ENCODE results near the gene POTEI.
"Not testable (repeated sequence)": the region's sequence is repeated elsewhere in the genome, so short reads cannot be mapped to it uniquely, and the experiment has no call there.

The POTEI gene

DNA sequence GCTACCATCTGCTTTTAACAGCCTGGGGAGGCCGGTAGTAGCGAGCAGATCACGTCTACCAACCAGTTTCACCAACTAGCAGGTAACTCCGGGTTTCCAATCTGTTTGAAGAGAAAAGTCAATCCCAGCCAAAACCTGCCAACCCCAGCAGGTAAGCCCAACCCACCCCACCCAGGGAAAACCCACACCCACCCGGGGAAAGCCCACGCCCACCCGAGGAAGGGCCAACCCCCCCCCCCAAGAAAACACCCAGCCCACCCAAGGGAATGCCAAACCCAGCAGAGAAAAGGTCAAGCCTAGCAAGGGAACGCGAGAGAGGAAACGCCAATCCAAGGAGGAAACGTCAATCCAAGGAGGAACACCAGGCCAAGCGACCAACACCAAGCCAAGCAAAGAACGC lies at the start of gene POTEI:
Gene POTEI, minus strand, starts transcription at position 101 of the 400 bp plus-strand sequence. Its CDS starts 93 bp downstream, at position 8.
- DNase-seq, result not testable (repeated sequence)

DNA sequence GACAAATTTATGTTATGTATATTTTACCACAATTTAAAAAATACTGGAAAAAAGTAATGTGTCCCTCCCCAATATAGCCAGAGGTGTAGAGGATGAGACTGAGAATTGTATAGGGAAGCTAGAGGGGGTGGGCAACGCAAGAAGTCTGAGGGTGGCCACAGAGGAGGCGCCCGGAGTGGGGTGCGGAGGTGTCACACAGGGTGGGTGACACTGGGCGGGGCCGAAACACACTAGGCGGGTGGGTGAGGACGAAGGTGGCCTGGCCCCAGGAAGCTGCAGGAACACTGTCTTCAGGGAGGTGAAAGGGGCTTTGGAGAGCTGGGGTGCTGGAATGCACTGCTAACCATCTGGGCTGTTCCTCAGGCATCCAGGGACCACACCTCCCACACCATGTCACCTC lies 47.3 kb upstream of the POTEI start:
- DNase-seq, result not testable (repeated sequence)

DNA sequence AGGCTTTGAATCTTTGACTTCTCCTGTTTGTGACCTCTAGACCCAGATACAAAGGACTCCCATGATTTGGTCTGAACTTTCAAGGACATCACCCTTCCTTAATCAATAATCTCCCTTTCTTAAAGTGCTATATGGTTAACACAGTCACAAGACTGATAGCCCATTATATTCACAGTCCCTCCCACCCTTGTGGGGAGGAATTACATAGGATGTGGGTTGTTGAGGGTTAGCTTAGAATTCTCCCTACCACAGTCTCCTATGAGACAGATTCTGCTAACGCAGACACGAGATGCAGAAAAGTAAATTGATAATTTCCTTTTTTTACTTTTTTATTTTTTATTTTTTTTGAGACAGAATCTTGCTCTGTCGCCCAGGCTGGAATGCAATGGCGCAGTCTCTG lies 45.0 kb upstream of the POTEI start:
- not testable (repeated sequence) for DNase-seq

DNA sequence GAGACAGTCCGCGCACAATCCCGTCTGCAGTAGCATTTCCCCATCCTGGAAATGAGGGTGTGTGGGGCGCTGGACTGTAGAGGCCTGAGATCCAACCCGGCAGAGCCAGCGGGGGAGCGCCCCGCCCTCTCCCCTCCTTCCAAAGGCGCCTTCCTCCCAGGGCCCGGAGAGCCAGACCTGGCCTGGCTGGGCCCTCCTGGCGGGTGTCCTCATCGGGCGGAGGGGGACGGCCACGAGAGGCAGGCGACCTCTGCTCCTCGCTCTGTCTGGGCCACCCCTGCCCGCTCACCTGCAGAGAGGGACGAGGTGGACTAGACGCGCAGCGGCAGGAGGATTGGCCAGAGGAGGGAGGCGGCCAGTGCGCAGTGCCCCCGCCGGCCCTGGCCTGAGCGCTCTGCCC lies 40.3 kb upstream of the POTEI start:
- DNase-seq, result not testable (repeated sequence)

DNA sequence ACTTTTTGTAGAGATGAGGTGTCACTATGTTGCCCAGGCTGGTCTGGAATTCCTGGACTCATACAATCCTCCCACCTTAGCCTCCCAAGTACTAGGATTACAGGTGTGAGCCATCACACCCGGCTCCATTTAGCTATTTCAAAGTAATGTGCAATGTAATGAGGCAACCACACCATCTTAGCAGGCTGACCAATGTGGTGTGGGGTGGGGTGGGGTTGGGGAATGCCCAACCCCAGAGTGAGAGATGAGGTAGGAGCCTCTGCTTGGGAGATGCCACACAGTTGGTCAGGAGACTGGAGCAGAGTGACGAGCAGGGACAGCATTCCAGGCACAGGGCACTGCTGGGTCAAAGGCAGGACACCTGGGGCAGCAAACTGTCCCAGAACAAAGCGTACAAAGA lies 39.3 kb upstream of the POTEI start:
- DNase-seq, result not testable (repeated sequence)

DNA sequence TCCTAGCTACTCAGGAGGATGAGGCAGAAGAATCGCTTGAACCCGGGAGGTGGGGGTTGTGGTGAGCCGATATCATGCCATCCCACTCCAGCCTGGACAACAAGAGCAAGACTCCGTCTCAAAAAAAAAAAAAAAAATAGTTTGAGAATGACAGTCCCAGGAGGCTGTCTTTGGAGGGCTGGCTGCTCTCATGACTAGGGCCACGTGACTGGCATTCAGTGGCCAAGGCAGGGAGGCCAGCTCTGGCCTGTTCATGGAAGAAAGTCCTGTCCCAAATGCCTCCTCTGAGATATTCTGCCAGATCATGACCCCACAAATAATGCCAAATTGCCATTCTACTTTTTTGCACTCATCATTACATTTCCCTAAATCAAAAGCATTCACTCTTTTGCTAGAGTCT lies 35.9 kb upstream of the POTEI start:
- not testable (repeated sequence) for DNase-seq

DNA sequence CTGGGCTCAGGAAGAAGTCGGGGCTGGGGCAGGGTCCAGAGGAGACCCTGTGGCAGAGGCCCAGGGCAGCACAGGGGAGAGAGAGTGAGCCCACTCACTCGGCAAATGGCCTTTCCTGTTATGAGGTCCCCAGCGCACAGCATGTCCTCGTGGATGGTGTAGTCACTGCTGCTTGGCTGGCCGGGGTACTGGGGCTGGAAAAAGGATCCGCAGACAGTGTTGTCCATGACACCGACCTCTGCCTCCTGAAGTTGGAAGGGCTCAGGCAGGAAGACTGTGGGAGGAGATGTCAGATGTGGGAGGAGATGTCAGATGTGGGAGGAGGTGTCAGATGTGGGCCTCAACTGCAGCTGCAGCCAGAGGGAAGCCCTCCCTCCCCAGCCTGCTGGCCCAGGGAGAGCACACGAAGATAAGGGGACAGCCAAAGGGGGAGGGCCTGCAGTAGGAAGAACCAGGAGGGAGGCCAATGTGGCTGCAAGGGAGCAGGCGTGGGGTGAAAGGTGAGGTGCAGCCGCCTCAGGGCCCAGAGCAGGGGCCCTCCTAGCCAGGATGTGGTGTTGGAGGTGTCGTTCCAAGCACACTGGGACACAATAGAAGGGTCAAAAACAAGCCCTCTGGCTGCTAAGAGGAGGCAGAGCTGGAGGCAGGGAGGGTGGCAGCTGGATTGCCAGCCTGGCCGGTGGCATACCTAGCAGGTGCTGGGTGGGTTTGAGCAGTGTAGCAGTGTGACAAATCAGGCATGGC lies 34.8 kb upstream of the POTEI start:
- not testable (repeated sequence) for DNase-seq

DNA sequence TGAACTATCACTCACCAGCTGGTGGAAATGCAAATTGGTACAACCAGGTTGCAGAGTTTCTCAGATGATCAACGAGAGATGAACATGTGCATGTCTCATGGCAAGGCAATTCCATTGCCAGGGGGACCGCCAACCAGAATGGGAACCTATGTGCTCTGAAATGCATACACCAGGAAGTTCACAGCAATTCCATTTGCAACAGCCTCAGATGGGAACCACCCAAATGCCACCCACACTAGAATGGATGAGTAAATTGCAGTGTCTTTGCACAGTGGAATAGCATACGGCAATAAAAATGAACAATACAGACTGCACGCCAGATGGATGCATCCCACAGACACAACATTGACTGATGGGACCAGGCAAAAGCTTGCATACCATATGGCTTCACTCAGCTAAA lies 33.7 kb upstream of the POTEI start:
- not testable (repeated sequence) for DNase-seq

DNA sequence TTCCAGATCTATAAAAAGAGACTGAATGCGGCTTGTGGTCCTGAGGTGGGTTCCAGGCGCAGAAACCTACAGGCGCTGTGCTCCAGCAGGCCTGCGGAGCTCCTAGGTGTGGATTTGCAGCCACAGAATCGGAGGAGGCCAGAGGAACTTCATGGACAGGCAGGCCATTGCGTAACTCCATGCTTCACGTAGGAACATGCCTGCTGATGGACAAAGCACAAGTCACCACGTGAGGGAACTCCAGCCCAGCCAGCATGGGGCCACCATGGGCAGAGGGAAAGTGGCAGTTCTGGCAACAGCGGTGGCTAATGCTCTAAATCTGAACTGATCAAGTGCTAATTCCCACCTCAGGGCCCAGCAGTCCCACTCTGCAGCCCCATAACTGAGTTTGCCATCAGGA lies 29.1 kb upstream of the POTEI start:
- not testable (repeated sequence) for DNase-seq

DNA sequence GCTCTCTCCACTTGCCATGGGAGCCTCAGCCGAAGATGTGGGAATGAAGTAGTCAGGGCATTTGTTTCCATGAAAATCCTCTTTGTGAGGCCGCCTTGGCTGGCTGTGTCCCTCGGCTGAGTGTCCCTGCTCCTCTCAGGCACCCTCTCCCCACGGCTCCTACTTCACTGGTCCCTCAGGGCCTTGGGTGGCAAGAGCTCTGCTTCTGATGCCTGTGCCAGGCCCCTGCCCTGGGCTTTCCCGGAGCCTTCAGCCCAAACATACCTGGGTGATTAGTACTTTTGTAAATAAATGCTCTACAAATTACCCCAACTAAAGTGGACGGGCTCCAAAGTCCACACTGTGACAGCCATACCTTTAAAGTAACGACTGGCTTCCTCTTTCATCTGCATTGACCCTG lies 27.5 kb upstream of the POTEI start:
- not testable (repeated sequence) for DNase-seq

DNA sequence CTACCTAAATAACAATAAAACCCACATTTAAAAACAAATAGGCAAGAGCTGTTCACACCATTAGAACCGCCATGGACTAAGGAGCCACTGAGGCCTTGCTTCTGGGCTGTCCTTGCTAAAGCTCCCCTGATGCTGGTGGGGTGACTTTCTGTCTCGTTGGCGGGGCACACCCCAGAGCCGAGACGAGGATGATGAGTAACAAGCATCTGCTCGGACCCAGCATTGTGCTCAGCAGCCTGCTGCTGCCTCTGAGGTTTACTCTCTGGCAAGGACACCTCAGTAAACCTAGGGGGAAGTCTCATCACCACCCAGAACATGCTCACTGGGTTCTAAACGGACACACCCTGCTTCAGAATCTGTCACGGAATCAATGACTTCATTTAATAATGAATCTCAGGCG lies 22.5 kb upstream of the POTEI start:
- not testable (repeated sequence) for DNase-seq

DNA sequence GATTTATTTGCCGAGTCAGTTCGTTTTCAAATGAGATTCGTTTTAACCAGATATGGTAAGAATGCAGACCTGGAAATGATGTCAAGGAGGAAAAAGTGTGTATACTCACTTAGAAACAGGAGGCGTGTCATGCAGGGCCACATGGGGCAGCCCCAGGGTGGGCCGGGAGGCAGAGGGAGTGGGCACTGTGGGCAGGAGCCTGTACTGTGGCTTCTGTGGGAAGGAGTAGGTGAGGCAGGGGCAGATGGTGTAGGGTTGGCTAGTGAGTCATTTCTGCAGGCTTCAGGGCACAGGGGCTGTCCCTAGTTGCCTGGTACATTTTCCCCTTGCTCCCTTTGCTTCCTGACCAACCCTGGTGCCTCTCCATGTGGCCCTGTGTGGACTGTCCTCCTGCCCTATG lies 22.1 kb upstream of the POTEI start:
- not testable (repeated sequence) for DNase-seq

DNA sequence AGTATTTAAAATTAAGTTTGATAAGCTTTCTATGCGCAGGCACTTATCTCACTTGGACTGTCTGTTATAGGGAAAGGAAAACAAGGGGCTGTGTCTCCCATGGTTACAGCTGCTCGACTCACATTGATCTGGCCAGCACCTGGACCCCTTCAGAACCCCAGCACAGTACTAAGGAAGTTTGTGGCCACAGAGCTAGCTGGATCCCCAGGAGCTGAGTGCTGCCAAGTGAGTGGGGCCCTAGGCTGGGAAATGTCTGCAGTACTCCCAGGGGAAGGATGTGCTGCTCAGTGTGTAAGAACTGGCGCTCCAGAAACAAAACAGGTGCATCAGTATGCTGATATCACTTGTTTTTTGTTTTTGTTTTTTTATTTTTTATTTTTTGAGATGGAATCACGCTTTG lies 21.1 kb upstream of the POTEI start:
- not testable (repeated sequence) for DNase-seq

DNA sequence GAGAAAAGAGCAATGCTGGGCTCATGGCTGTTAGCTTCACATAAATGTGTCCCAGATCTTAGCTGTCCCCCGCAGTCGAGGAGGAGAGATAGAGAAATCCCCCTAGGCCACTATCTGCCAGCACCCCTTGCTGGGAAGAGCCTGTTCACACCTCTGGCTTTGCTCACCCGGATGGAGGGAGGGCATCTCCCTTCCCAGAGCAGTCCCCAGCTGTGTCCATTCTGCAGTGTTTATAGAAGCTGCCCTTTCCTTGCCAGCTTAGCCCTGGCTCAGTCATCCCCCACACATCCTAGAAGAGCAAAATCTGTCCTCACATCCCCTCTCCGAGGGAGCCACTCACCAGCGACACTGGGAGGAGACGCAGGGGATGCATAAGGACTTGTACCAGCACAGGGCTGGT lies 20.4 kb upstream of the POTEI start:
- DNase-seq, result not testable (repeated sequence)

DNA sequence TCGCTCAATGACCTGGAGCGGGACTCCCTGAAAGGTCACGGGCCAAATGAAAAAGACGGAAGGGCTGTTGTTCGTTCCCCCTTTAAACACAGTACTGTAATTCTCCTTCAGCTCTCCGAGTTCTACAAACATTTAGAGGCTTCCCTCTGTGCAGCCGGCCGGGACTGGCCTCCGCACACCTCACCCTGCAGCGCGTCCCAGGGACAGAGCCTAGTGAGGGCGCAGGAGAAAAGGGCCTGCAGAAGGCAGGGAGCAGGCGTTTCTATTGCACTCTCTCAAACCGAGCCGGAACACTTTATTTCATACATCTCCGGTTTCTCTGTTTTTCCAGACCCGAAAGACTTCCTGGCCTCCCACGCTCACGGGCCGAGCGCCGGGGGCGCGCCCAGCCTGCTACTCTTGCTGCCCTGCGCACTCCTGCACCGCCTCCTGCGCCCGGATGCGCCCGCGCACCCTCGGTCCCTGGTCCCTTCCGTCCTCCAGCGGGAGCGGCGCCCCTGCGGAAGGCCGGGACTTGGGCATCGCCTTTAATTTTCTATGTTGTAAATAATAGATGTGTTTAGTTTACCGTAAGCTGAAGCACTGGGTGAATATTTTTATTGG lies 18.3 kb upstream of the POTEI start:
- not testable (repeated sequence) for DNase-seq

DNA sequence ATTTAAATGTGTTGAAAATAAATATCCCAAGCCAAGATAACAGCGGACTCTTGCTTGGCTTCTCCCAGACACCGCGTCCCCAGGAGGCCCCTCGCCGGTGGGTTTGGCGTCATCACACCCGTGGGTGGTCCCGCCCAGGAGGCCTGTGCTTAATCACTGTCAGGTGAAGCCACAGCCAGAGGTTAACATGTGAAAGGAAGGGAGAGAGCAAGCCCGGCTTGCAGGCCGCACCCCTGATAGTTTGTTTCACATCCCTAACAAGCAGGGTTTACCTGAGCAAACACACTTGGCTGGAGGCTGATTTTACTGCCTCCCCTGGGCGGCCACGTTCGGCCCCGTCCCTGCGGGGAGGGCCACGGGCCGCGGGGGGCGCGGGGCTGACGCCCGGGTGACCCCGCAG lies 13.3 kb upstream of the POTEI start:
- DNase-seq, result not testable (repeated sequence)

DNA sequence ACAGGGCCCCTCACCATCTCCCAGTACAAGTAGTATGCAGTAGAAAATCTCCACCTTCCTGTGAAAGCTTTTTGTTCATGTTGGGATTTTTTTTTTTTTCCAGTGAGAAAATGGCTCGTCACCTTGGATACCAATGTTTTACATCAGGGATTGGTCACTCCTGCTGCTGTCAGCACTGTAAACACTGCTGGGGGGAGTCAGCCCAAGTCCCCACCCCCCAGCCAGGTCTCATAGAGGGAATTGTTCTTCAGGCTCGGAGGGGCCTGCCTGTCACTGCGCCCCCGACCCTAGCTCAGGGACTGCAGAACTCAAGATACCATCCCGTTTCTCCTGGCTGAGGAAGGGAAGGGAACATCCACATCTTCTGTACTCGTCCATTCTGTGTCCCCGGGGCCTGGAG lies 11.9 kb upstream of the POTEI start, which contains the start of gene CFC1B:
Gene CFC1B, plus strand, starts transcription at position 231 of the 400 bp plus-strand sequence. CDS start 263 bp downstream, outside the sequence.
- DNase-seq, result not testable (repeated sequence)

DNA sequence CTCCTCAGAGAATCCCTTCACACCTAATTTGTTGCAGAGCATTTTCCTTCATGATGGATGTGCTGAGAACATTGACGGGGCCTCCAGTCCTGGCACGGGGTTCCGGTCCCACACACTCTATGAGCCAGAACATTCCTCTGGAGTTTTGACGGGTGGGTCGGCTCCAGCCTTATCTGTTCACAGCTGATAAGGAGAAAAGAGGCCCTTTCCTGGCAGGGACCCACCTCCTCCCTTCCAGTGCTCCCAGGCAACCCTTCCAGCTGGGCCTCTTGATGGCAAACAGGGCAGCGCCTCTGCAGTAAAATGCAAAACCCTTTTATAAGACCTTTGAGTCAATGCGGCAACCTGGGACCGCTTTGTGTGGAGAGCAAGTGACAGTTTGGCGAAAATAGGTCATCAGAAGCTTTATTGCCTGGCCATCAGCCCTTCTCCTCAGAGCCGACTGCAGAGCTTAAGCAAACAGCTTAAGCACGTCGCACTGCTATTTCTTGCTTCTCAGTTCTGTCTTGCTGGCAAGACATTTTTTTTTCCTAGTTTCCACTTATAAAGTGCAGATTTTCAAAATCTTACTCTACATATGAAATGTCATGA lies 9.5 kb upstream of the POTEI start:
- not testable (repeated sequence) for DNase-seq

DNA sequence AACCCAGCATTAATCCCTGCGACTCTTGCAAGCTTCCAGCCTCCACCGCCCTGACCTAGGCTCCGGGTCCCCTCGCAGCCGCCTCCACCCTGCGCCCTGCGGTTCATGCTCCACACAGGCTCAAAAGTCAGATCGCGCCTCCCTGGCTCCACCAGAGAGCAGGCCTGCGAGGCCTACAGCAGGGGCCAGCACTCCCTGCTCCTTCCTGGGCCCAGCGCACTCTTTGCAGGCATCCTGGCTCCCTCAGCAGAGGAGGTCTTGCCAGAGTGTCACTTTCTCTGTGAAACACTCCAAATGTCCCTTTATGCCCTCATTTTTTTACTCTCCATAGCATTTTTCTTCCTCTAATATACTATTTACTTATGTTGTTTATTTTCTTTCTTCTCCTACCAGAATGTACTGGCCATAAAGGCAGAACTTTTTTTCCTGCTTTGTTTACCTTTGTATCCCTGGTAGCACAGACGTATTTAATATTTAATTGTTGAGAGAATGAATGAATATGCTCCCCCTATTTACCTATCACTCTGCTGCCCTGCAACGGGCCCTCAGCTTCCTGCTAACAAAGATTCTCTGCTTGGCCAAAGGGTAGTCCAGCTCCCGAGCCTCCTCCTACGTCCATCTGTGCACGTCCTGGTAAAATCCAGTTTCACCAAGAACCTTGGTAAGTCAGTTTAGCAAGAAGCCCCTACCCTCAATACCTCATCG lies 2.8 kb upstream of the POTEI start:
- DNase-seq, result not testable (repeated sequence)

DNA sequence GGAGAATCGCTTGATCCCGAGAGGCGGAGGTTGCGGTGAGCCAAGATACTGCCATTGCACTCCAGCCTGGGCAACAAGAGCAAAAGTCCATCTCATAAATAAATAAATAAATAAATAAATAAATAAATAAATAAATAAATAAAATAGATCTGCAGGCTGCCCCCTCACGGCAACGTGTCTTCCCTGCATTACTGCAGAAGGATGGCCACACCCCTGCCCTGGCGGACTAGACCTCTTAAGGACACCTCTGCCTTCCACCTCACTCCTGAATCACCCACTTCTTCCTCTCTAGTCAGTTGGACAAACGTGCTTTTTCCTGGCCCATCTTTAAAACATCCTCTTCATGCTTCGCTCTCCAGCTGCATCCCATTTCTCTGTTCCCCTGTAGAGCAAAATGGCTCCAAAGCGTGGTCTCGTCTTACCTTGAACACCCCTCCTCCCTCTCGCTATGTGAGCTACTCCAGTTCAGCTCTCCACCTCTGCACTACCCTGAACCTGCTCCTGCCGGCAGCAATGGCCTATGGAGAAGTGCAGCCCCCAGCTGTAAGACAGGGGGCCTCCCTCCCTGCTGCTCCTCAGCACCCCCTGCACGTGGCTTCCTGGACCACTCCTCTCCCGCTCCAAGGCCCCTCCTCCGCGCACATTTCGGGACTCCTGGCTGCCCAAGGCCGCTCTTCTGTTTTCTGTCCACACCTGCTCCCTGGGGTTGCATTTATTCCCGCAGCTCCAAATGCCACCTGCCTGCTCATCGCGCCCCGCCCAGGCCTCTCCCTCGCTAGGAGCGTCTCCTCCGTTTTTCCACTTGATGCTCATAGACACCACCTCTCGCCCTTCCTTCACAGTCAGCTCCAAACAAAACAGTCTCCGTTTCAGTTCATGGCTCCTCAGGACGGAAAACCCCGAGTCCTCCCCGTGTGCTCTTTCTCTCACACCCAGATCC lies 1.9 kb upstream of the POTEI start:
- DNase-seq, result not testable (repeated sequence)

DNA sequence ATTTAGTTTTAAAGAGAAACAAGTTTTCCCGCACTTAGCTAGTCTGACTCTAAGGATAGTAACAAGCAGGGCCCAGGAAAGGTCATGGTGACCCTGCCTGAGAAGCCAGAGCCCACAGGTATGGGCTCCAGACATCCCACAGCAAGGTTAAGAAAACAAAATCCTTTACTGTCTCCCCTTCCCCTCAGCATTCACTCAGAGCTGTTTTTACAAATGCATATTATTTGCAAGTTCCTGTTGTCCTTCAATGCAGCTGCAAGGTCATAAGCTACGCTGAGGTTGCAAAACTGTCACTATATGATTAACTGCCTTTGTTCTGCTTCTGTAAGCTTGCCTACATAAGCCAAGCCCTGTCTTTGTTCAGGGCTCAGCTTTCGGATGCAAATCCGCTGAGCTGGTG lies 18.1 kb downstream of the POTEI start:
- DNase-seq, result not testable (repeated sequence)

DNA sequence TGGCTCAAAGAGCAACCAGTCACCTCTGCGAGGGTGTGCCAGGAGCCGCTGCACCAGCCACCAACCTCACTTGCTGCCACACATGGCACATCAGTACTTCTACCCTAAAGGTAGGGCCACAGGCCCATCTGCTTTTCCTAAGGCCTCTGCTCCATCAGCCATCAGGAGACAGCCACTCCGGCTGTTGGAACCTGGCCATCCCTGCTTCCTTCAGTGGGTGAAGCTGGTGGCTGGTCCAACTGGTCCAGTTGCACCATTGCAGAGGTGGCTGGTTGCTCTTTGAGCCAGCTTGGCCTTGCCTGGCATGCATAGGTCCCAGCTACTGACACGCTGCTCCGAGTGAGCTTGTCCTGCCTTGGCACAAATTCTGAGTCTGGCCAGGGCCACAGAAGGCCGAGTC lies 53.7 kb downstream of the POTEI start:
- DNase-seq, result not testable (repeated sequence)
